ENCODE data around the gene FAM241B.

- TF ChIP-seq SCRT2 (tag by site-specific recombination; IDR thresholded peaks at IDR 0.05): no peak
- TF ChIP-seq HOXA7 (CRISPR knock-in tag; IDR thresholded peaks at IDR 0.05; ENCODE audit: borderline replicate concordance): no peak
- TF ChIP-seq ZNF248 (tag by site-specific recombination; IDR thresholded peaks at IDR 0.05): no peak
- no peak for TF ChIP-seq ZBTB20 (tag by site-specific recombination; IDR thresholded peaks at IDR 0.05)
- TF ChIP-seq, protein P1, sequence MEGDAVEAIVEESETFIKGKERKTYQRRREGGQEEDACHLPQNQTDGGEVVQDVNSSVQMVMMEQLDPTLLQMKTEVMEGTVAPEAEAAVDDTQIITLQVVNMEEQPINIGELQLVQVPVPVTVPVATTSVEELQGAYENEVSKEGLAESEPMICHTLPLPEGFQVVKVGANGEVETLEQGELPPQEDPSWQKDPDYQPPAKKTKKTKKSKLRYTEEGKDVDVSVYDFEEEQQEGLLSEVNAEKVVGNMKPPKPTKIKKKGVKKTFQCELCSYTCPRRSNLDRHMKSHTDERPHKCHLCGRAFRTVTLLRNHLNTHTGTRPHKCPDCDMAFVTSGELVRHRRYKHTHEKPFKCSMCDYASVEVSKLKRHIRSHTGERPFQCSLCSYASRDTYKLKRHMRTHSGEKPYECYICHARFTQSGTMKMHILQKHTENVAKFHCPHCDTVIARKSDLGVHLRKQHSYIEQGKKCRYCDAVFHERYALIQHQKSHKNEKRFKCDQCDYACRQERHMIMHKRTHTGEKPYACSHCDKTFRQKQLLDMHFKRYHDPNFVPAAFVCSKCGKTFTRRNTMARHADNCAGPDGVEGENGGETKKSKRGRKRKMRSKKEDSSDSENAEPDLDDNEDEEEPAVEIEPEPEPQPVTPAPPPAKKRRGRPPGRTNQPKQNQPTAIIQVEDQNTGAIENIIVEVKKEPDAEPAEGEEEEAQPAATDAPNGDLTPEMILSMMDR (tag by site-specific recombination; IDR thresholded peaks at IDR 0.05): no peak
- no peak for TF ChIP-seq ZNF530 (tag by site-specific recombination; IDR thresholded peaks at IDR 0.05; ENCODE audit: low read depth)
- TF ChIP-seq HIC1 (tag by site-specific recombination; IDR thresholded peaks at IDR 0.05): no peak
- TF ChIP-seq ZNF561 (tag by site-specific recombination; IDR thresholded peaks at IDR 0.05; ENCODE audit: borderline replicate concordance): no peak
- no peak for TF ChIP-seq REST (tag by site-specific recombination; IDR thresholded peaks at IDR 0.05)
Measured at GRCh38 chr10:69583106-69583505, 46.9 kb upstream of the FAM241B start.
